Activated CD8-positive, alpha-beta memory T cell treated with anti-CD3 and anti-CD28 coated beads for 36 hours (primary cell): ENCODE data around the gene ELK4. TPM values are rescaled to one million over a fixed set of nuclear protein-coding genes. Genes with fewer than 3 reads are reported as not detected.
"Not testable (repeated sequence)": the region's sequence is repeated elsewhere in the genome, so short reads cannot be mapped to it uniquely, and the experiment has no call there.

Source experiments
- CTCF ChIA-PET: fragments of 350-600 bp; sonication (Branson Sonifier 250); formaldehyde crosslinking; loops from one replicate; lab custom pipeline; 2021; ENCODE audit warnings: antibody characterized with exemption; lab: Charles Lee
- POLR2A ChIA-PET: fragments of 350-600 bp; sonication (Branson Sonifier 250); formaldehyde crosslinking; loops from one replicate; lab custom pipeline; 2021; ENCODE audit warnings: antibody characterized with exemption; lab: Charles Lee
- total RNA-seq, 2 experiments: library from RNA; stranded (reverse); gene quantifications; one replicate each; pipeline ENCODE4 v1.2.3, GENCODE V29; 2021

ELK4 gene
- total RNA-seq, 2 experiments from 2014 or later = 70.3 to 71.0 TPM

DNA sequence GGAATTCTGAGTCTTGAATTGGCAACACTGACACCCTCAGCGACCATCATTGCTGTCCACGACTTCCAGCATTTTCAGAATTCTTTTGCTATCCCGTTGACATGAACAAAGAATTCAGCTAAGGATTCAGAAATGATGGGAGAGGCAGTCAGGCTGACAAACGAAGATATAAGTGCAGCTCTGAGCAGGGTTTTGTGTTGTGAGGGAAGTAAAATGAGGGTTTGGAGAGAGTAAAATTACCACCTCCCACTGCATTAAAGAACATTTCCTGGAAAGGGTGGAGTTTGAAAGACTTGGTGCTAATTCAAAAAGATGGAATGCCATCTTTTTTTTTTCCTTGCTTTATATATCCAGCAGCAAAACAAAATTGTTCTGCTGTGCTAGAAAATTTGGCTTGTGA is 4.9 kb upstream of the ELK4 start:
- ChIA-PET CTCF (interaction anchor here (2.2 kb wide), 1 partner anchor 45 kb away, joined by 11 read pairs; no protein-coding TSS in a partner anchor), POLR2A (no interaction called here)

DNA sequence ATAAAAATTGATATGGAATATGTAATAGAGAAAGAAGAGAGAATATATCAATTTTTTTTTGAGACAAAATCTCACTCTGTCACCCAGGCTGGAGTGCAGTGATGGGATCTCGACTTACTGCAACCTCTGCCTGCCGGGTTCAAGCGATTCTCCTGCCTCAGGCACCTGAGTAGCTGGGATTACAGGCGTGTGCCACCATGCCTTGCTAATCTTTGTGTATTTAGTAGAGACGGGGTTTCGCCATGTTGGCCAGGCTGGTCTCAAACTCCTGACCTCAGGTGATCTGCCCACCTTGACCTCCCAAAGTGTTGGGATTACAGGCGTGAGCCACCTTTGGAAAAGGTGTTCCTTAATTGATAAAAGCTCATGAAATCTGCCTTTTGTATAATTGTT is 4.3 kb upstream of the ELK4 start:
- POLR2A ChIA-PET = not testable (repeated sequence)
- CTCF ChIA-PET = interaction anchor here (2.2 kb wide), 1 partner anchor 45 kb away, joined by 11 read pairs; no protein-coding TSS in a partner anchor

- ChIA-PET CTCF (interaction anchor here (0.5 to 5.4 kb wide), 6 partner anchors 26 to 104 kb away, joined by 3 to 91 read pairs (median 5); no protein-coding TSS in a partner anchor), POLR2A (interaction anchor here (3.9 kb wide), 1 partner anchor 41 kb away, joined by 59 read pairs; no protein-coding TSS in a partner anchor)
These were observed 1.7 kb upstream of the ELK4 start for GRCh38 chr1:205633421-205633976.

GRCh38 chr1:205632669-205633169 is 908 bp upstream of the ELK4 start:
- CTCF ChIA-PET = interaction anchor here (0.8 to 5.4 kb wide), 13 partner anchors 10 to 147 kb away, joined by 3 to 91 read pairs (median 3); no protein-coding TSS in a partner anchor
- POLR2A ChIA-PET = interaction anchor here (0.6 to 3.9 kb wide), 7 partner anchors 32 to 1080 kb away, joined by 3 to 59 read pairs (median 3); partner anchors contain the start of genes NUCKS1 and SLC45A3

- ChIA-PET POLR2A (interaction anchor here (0.5 to 3.9 kb wide), 9 partner anchors 13 to 509 kb away, joined by 3 to 59 read pairs (median 3); partner anchors contain the start of genes RBBP5 and SLC45A3), CTCF (interaction anchor here (0.6 to 5.4 kb wide), 7 partner anchors 25 to 100 kb away, joined by 3 to 91 read pairs (median 3); no protein-coding TSS in a partner anchor)
These were observed 622 bp downstream of the ELK4 start for GRCh38 chr1:205631010-205631767.

DNA sequence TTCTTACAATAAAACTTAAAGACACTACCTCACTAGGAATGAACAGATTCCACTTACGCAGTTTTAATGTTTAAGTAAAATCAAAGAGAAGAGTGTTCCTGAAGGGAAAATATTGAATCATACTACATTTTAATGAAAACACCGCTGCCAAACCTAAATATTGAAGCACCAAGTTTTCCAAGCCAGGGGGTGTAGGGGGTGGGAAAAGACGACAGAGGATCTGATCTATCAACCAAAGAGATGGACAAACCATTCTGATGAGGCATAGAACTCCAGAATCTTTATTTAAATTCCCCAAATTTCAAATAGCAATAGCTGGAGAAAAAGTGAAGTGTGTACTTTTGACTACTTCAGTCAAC is 1.2 kb downstream of the ELK4 start:
- POLR2A ChIA-PET = interaction anchor here (0.5 to 3.9 kb wide), 8 partner anchors 12 to 509 kb away, joined by 3 to 59 read pairs (median 3); partner anchors contain the start of genes RBBP5 and SLC45A3
- CTCF ChIA-PET = interaction anchor here (5.4 kb wide), 1 partner anchor 40 kb away, joined by 91 read pairs; no protein-coding TSS in a partner anchor

GRCh38 chr1:205630241-205630640 is 1.6 kb downstream of the ELK4 start:
- ChIA-PET CTCF (interaction anchor here (1.2 to 5.4 kb wide), 2 partner anchors 21 to 39 kb away, joined by 3 to 91 read pairs; no protein-coding TSS in a partner anchor), POLR2A (interaction anchor here (0.5 to 1.4 kb wide), 6 partner anchors 12 to 119 kb away, joined by 3 to 9 read pairs (median 3); partner anchors contain the start of gene SLC45A3)

GRCh38 chr1:205629751-205630150 is 2.1 kb downstream of the ELK4 start:
- ChIA-PET CTCF (interaction anchor here (0.9 to 5.4 kb wide), 3 partner anchors 21 to 39 kb away, joined by 3 to 91 read pairs (median 3); no protein-coding TSS in a partner anchor), POLR2A (interaction anchor here (1.2 kb wide), 1 partner anchor 12 kb away, joined by 3 read pairs; no protein-coding TSS in a partner anchor)

DNA sequence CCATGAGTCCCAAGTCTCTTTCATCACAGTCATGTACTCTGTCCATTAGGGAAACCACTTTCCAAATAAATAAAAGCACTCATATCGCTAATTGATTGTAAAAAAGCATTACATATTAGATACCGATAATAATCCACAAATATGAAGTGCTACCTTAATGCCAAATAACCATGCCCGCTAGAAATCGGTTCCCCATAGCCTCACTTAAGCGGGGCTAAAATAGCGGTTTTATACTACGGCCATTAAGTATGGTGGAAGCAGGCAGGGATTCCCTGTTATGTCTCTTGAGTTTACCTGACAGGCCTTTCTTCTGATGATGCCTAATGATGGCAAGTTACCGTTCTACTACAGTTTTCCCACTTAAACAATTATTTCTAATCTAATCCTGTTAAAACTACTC is 3.9 kb downstream of the ELK4 start:
- ChIA-PET CTCF (interaction anchor here (0.8 to 1.1 kb wide), 2 partner anchors 20 to 31 kb away, joined by 3 read pairs; no protein-coding TSS in a partner anchor), POLR2A (no interaction called here)

- CTCF ChIA-PET = no interaction called here
- POLR2A ChIA-PET = no interaction called here
These were observed 5.6 kb downstream of the ELK4 start for GRCh38 chr1:205626216-205626615.

GRCh38 chr1:205623646-205624045 is 8.2 kb downstream of the ELK4 start:
- POLR2A ChIA-PET = no interaction called here

GRCh38 chr1:205620269-205620668 is 11.5 kb downstream of the ELK4 start:
- ChIA-PET CTCF (no interaction called here), POLR2A (no interaction called here)

More at GRCh38 chr1:205623646-205624045, 8.2 kb downstream of the ELK4 start:
- CTCF ChIA-PET = interaction anchor here (1.1 kb wide), 1 partner anchor 34 kb away, joined by 3 read pairs; no protein-coding TSS in a partner anchor

GRCh38 chr1:205619376-205619775 is 12.4 kb downstream of the ELK4 start:
- CTCF ChIA-PET = no interaction called here
- POLR2A ChIA-PET = no interaction called here

- ChIA-PET POLR2A (no interaction called here), CTCF (no interaction called here)
These were observed 15.1 kb downstream of the ELK4 start for GRCh38 chr1:205616563-205617293.

DNA sequence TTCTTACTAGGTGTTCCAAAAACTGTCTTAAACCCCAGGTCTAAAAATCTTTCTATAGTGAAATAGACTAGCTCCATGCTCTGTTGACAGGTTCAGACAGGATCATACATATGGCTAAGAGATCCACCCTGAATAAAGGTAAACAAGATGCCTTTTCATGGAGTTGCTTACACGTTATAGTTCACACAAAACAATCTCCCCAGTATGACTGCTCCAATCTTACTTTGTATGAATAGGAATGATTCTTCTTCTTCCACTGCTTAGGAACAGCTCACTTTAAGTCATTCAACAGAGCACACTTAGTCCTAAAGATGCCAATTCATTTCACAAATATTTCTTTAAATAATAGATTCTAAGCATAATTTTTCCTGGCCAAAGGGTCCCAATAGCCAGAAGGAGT is 16.0 kb downstream of the ELK4 start:
- ChIA-PET POLR2A (no interaction called here), CTCF (interaction anchor here (0.9 kb wide), 1 partner anchor 24 kb away, joined by 5 read pairs; no protein-coding TSS in a partner anchor)

GRCh38 chr1:205613854-205614412 is 17.9 kb downstream of the ELK4 start:
- ChIA-PET CTCF (interaction anchor here (0.6 kb wide), 1 partner anchor 44 kb away, joined by 3 read pairs; no protein-coding TSS in a partner anchor), POLR2A (no interaction called here)

DNA sequence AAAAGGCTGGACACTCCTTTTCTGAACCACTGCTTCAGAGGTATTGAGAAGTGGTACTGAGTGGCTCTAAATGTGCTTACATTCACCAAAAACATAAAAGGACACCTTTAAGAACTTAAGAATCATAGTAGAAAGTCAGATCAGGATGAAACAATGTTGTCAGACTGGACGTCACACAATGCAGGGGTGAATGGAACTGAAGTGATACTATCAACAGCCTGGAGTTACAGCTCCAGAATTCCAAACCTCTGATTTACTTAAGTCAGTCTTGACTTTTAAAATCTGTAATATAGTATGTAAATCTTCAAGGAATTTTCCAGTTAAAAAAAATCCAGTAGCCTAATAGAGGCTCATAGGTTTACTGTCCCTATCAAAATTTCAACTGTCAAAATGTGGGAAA is 19.3 kb downstream of the ELK4 start:
- ChIA-PET CTCF (interaction anchor here (2.0 kb wide), 1 partner anchor 21 kb away, joined by 4 read pairs; no protein-coding TSS in a partner anchor), POLR2A (no interaction called here)

GRCh38 chr1:205612104-205612503 is 19.7 kb downstream of the ELK4 start:
- ChIA-PET POLR2A (no interaction called here), CTCF (interaction anchor here (2.0 kb wide), 1 partner anchor 20 kb away, joined by 4 read pairs; no protein-coding TSS in a partner anchor)
